GM21576 (cell line): ENCODE results near the gene EXOG.

ENCODE experiments used
- ATAC-seq: cut with Tn5 transposase; IDR thresholded peaks from one replicate; pipeline ENCODE4 v1.9.1; 2021; ENCODE audit warnings: mild to moderate bottlenecking, moderate library complexity; ENCODE audit not compliant: unreplicated experiment

EXOG gene

GRCh38 chr3:38543586-38543985 lies 47.4 kb downstream of the EXOG start:
- no peak for ATAC-seq

GRCh38 chr3:38544926-38545325 lies 48.8 kb downstream of the EXOG start:
- ATAC-seq: no peak

- ATAC-seq: no peak
Measured at GRCh38 chr3:38545550-38545949, 49.4 kb downstream of the EXOG start.

- ATAC-seq: no peak
Measured at GRCh38 chr3:38545983-38546382, 49.8 kb downstream of the EXOG start.

- ATAC-seq: no peak
Measured at GRCh38 chr3:38548154-38548931, 52.2 kb downstream of the EXOG start.

- no peak for ATAC-seq
Measured at GRCh38 chr3:38549082-38549481, 52.9 kb downstream of the EXOG start.

- ATAC-seq: no peak
Measured at GRCh38 chr3:38549486-38549885, 53.3 kb downstream of the EXOG start.

GRCh38 chr3:38549957-38550840 lies 54.1 kb downstream of the EXOG start:
- no peak for ATAC-seq

- ATAC-seq: no peak
Measured at GRCh38 chr3:38551026-38551832, 55.1 kb downstream of the EXOG start.

GRCh38 chr3:38552364-38552763 lies 56.2 kb downstream of the EXOG start:
- no peak for ATAC-seq

GRCh38 chr3:38553071-38553470 lies 56.9 kb downstream of the EXOG start:
- no peak for ATAC-seq

- no peak for ATAC-seq
Measured at GRCh38 chr3:38554127-38554827, 58.1 kb downstream of the EXOG start.

- ATAC-seq: no peak
Measured at GRCh38 chr3:38555149-38555840, 59.2 kb downstream of the EXOG start.

GRCh38 chr3:38555926-38556325 lies 59.8 kb downstream of the EXOG start:
- no peak for ATAC-seq

GRCh38 chr3:38556640-38557358 lies 60.7 kb downstream of the EXOG start:
- no peak for ATAC-seq

GRCh38 chr3:38558864-38559263 lies 62.7 kb downstream of the EXOG start:
- no peak for ATAC-seq

- no peak for ATAC-seq
Measured at GRCh38 chr3:38560284-38560683, 64.1 kb downstream of the EXOG start.

GRCh38 chr3:38560996-38561717 lies 65.0 kb downstream of the EXOG start:
- no peak for ATAC-seq
